GM19372 (cell line): ENCODE data around the gene KIF26B.
"Not testable (repeated sequence)": the region's sequence is repeated elsewhere in the genome, so short reads cannot be mapped to it uniquely, and the experiment has no call there.

Experiments
- ATAC-seq: cut with Tn5 transposase; IDR thresholded peaks from one replicate; pipeline ENCODE4 v1.9.1; 2021; ENCODE audit warnings: mild to moderate bottlenecking, low read depth, moderate library complexity; ENCODE audit not compliant: unreplicated experiment

Gene KIF26B

GRCh38 chr1:245337829-245338484, 183.2 kb downstream of the KIF26B start:
- no peak for ATAC-seq

GRCh38 chr1:245338485-245338877, 183.7 kb downstream of the KIF26B start:
- no peak for ATAC-seq

- no peak for ATAC-seq
Measured at GRCh38 chr1:245341743-245342142, 187.0 kb downstream of the KIF26B start.

GRCh38 chr1:245345191-245345884, 190.6 kb downstream of the KIF26B start:
- ATAC-seq, result no peak

GRCh38 chr1:245348626-245349025, 193.8 kb downstream of the KIF26B start:
- no peak for ATAC-seq

- no peak for ATAC-seq
Measured at GRCh38 chr1:245353411-245353810, 198.6 kb downstream of the KIF26B start.

- no peak for ATAC-seq
Measured at GRCh38 chr1:245353915-245354775, 199.4 kb downstream of the KIF26B start.

- not testable (repeated sequence) for ATAC-seq
Measured at GRCh38 chr1:245355851-245356630, 201.3 kb downstream of the KIF26B start.

GRCh38 chr1:245356891-245357585, 202.3 kb downstream of the KIF26B start:
- ATAC-seq, result no peak

GRCh38 chr1:245359101-245359680, 204.4 kb downstream of the KIF26B start:
- not testable (repeated sequence) for ATAC-seq

- no peak for ATAC-seq
Measured at GRCh38 chr1:245361065-245361464, 206.3 kb downstream of the KIF26B start.

- no peak for ATAC-seq
Measured at GRCh38 chr1:245361951-245362350, 207.2 kb downstream of the KIF26B start.

GRCh38 chr1:245363461-245364200, 208.8 kb downstream of the KIF26B start:
- ATAC-seq, result no peak

GRCh38 chr1:245365095-245366020, 210.6 kb downstream of the KIF26B start:
- no peak for ATAC-seq

GRCh38 chr1:245366886-245367285, 212.1 kb downstream of the KIF26B start:
- no peak for ATAC-seq

- no peak for ATAC-seq
Measured at GRCh38 chr1:245370175-245370825, 215.5 kb downstream of the KIF26B start.

- ATAC-seq, result no peak
Measured at GRCh38 chr1:245370905-245371581, 216.3 kb downstream of the KIF26B start.
